Panc1 (cell line): ENCODE results near the gene TMC8. TPM values are rescaled to one million over a fixed set of nuclear protein-coding genes. Genes with fewer than 3 reads are reported as not detected.

ENCODE experiments used
- ATAC-seq: fragments of 200-7000 bp; cut with Tn5 transposase; 2 replicates; pipeline ENCODE4 v1.9.1; 2020; ENCODE audit warnings: mild to moderate bottlenecking, moderate library complexity
- BruUV-seq: library from RNA; stranded (reverse); fragments of 400-500 nt; replicated peaks from 2 replicates; lab custom pipeline; 2021; lab: Mats Ljungman, UMichigan
- CTCF ChIA-PET: fragments of 300-600 bp; sonication (Branson Sonifier 250); formaldehyde crosslinking; loops from one replicate; lab custom pipeline; 2022; ENCODE audit warnings: antibody characterized with exemption; lab: Charles Lee
- POLR2A ChIA-PET: fragments of 300-600 bp; sonication (Branson Sonifier 250); formaldehyde crosslinking; loops from one replicate; lab custom pipeline; 2022; ENCODE audit warnings: antibody characterized with exemption; lab: Charles Lee
- DNase-seq: peaks from one replicate; pipeline ENCODE4 v3.0.0-alpha.2; 2010; ENCODE audit warnings: low read depth, low spot score
- H3K27ac ChIP-seq: 2 replicates; pipeline ENCODE4 v1.5.1; 2011; ENCODE audit warnings: mild to moderate bottlenecking, low read length, inconsistent platforms
- H3K27me3 ChIP-seq: fragments of 200-500 bp; sonication (Bioruptor generic); 2 replicates; pipeline ENCODE4 v1.6.0; 2014; ENCODE audit warnings: low read length, inconsistent platforms; ENCODE audit not compliant: control insufficient read depth, insufficient read depth
- H3K36me3 ChIP-seq: fragments of 200-500 bp; sonication (Bioruptor generic); 2 replicates; pipeline ENCODE4 v1.5.1; 2014; ENCODE audit warnings: inconsistent platforms, mild to moderate bottlenecking, low read length, moderate library complexity; ENCODE audit not compliant: control insufficient read depth, insufficient read depth
- H3K4me1 ChIP-seq: 2 replicates; pipeline ENCODE4 v1.5.1; 2011; ENCODE audit warnings: inconsistent platforms, mild to moderate bottlenecking, low read length, moderate library complexity; ENCODE audit not compliant: control insufficient read depth, insufficient read depth
- H3K4me3 ChIP-seq, 2 experiments: 2 replicates each; pipeline ENCODE4 v1.5.1; 2011 to 2012; ENCODE audit warnings: low read depth in 2 of 2, low read length in 2 of 2, mild to moderate bottlenecking in 2 of 2, inconsistent platforms in 1 of 2, moderate library complexity in 1 of 2
- H3K9me3 ChIP-seq: fragments of 200-500 bp; sonication (Bioruptor generic); 2 replicates; pipeline ENCODE4 v1.5.1; 2014; ENCODE audit warnings: low read depth, mild to moderate bottlenecking, inconsistent platforms, low read length, moderate library complexity; ENCODE audit not compliant: control insufficient read depth, insufficient read depth
- POLR2AphosphoS5 ChIP-seq: IDR thresholded peaks from 2 replicates; pipeline ENCODE4 v1.6.1; 2012; ENCODE audit warnings: mild to moderate bottlenecking, low read depth, low read length, moderate library complexity
- REST ChIP-seq, 2 experiments: IDR thresholded peaks; 2 replicates each; pipeline ENCODE4 v1.6.1; 2011 to 2012; ENCODE audit warnings: low read depth in 2 of 2, control low read depth in 1 of 2, low read length in 1 of 2, mild to moderate bottlenecking in 1 of 2, moderate library complexity in 1 of 2; ENCODE audit not compliant: insufficient read depth in 1 of 2
- SIN3A ChIP-seq: IDR thresholded peaks from 2 replicates; pipeline ENCODE4 v1.6.1; 2012; ENCODE audit warnings: low read depth, mild to moderate bottlenecking, low read length, moderate library complexity, borderline replicate concordance; ENCODE audit not compliant: insufficient read depth
- TCF7L2 ChIP-seq: IDR thresholded peaks from 2 replicates; pipeline ENCODE4 v1.6.1; 2011; ENCODE audit warnings: mild to moderate bottlenecking, low read depth, low read length, inconsistent platforms
- in situ Hi-C: cut with HindIII; loops from 2 replicates; pipeline ENCODE4 v1.10.0; 2016; ENCODE audit warnings: low sequenced_read_pairs, low pct_unique_long_range_greater_than_20kb
- intact Hi-C: fragments of 100-400 bp; cut with micrococcal nuclease; formaldehyde crosslinking; loops from one replicate; pipeline ENCODE4 v1.10.0; 2022; ENCODE audit not compliant: unreplicated experiment
- total RNA-seq: library from RNA; stranded (reverse); gene quantifications from one replicate; pipeline ENCODE4 v1.2.1, GENCODE V29; 2021; ENCODE audit not compliant: unreplicated experiment
- TF ChIP-seq, protein P1 (sequence below): fragments of 450-650 bp; IDR thresholded peaks from 2 replicates; pipeline ENCODE4 v1.5.1; 2017; ENCODE audit warnings: mild to moderate bottlenecking

The TMC8 gene
- total RNA-seq, 1 experiment from 2014 or later: 1.4 TPM

DNA sequence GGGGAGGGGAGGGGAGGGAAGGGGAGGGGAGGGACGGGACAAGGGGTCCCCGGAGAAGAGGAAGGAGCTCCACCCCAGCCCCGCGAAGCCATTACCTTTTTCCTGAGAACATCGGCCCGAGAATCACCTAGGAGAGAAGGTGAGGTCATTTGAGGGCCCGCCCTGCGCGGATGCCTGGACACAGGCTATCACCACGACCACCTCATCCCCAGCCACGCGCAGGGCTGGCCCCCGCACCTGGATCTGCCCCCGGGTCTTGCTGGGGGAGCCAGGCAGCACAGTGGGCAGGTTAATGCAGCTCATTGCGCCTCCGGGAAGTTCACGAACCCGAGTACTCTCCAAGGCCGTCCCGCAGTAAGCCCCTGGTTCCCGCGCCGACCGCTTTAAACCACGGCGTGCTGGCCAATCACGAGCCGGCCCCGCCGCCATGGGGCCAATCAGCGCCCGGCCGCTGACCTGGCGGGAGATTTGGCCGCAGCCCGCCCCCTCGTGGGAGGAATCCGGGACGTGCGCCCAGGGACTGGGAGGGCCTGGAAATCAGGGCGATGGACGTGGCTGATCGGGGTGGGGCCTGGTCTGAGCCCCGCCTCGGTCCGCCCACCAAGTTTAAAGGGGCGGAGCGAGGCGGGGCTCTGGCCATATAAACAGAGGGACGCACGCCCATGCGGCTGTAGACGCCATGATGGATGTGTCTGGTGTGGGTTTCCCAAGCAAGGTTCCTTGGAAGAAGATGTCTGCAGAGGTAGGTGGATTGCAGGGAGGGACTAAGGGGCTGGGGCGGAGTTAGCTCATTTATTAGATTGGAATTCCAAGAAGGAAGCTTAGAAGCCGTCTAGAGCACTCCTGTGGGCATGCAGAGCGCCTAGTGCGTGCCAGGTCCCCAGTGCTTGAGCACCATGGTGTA, 56.4 kb downstream of the TMC8 start, which contains the start of the genes AFMID and TK1:
Gene AFMID (plus strand): TSS at position 671 of the 904 bp plus-strand sequence. CDS start 9 bp downstream, at position 680.
Gene TK1 (minus strand): TSS at position 361 of the 904 bp plus-strand sequence. CDS start 58 bp downstream, at position 303.
- BruUV-seq: no TSS peak
- in situ Hi-C loops: no loop called here
- ChIA-PET POLR2A (interaction anchor here (0.6 to 0.7 kb wide), 3 partner anchors 13 to 59 kb away, joined by 3 to 7 read pairs (median 4); no protein-coding TSS in a partner anchor), CTCF (interaction anchor here (0.7 to 1.1 kb wide), 4 partner anchors 10 to 664 kb away, joined by 5 to 17 read pairs (median 6); no protein-coding TSS in a partner anchor)
- peak; percentile 96 for ATAC-seq
- Histone ChIP-seq H3K27me3 (no peaks in the 10 kb centered on the region), H3K27ac (peak within 1 kb of the TSS; percentile 84), H3K4me1 (peaks cover 26% of the 10 kb centered on the region), H3K9me3 (no peaks in the 10 kb centered on the region), H3K4me3 (peak within 1 kb of the TSS; percentile 65 to 86), H3K36me3 (no peaks in the 10 kb centered on the region; the same call in 1 of the 2 replicates)
- peak; percentile 74 for DNase-seq
- intact Hi-C loops: no loop called here
- peak; percentile 90 for TF ChIP-seq SIN3A
- TF ChIP-seq TCF7L2: no peak
- no peak for TF ChIP-seq REST (IDR thresholded peaks at IDR 0.05; ENCODE audit: insufficient read depth in 1 of 2, low read depth in 2 of 2, low read length in 1 of 2)
- TF ChIP-seq, protein P1, sequence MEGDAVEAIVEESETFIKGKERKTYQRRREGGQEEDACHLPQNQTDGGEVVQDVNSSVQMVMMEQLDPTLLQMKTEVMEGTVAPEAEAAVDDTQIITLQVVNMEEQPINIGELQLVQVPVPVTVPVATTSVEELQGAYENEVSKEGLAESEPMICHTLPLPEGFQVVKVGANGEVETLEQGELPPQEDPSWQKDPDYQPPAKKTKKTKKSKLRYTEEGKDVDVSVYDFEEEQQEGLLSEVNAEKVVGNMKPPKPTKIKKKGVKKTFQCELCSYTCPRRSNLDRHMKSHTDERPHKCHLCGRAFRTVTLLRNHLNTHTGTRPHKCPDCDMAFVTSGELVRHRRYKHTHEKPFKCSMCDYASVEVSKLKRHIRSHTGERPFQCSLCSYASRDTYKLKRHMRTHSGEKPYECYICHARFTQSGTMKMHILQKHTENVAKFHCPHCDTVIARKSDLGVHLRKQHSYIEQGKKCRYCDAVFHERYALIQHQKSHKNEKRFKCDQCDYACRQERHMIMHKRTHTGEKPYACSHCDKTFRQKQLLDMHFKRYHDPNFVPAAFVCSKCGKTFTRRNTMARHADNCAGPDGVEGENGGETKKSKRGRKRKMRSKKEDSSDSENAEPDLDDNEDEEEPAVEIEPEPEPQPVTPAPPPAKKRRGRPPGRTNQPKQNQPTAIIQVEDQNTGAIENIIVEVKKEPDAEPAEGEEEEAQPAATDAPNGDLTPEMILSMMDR: no peak; the same call in 1 of the 2 replicates
- peak; percentile 99 for TF ChIP-seq POLR2AphosphoS5

Other genes starting within 250 kb of the TMC8 start
- gene TNRC6C, start 172.1 kb upstream of the TMC8 start, total RNA-seq: 10.1 TPM
- 58.0 TPM for gene TMC6, start 2.0 kb upstream of the TMC8 start, total RNA-seq
- gene C17orf99, start 15.6 kb downstream of the TMC8 start, total RNA-seq: 0.67 TPM
- gene SYNGR2, start 37.8 kb downstream of the TMC8 start, total RNA-seq: 204 TPM
- gene TK1, start 56.3 kb downstream of the TMC8 start, total RNA-seq: 153 TPM
- gene AFMID, start 56.6 kb downstream of the TMC8 start, total RNA-seq: 59.3 TPM
- 119 TPM for gene BIRC5, start 83.5 kb downstream of the TMC8 start, total RNA-seq
- not detected for gene TMEM235, start 100.9 kb downstream of the TMC8 start, total RNA-seq
- gene SOCS3, start 229.3 kb downstream of the TMC8 start, total RNA-seq: 53.1 TPM
- gene PGS1, start 247.9 kb downstream of the TMC8 start, total RNA-seq: 47.5 TPM